Activated CD4-positive, alpha-beta T cell treated with anti-CD3 and anti-CD28 coated beads, Interleukin-10, Interleukin-2, amounts not matched to agents 100 ng/mL and 50 ng/mL, durations not matched to agents 16 hours and 8 hours (primary cell): ENCODE data around the gene CHD5.

ENCODE experiments used
- DNase-seq: peaks from one replicate; pipeline ENCODE4 v3.0.0-alpha.2; 2020

The CHD5 gene

DNA sequence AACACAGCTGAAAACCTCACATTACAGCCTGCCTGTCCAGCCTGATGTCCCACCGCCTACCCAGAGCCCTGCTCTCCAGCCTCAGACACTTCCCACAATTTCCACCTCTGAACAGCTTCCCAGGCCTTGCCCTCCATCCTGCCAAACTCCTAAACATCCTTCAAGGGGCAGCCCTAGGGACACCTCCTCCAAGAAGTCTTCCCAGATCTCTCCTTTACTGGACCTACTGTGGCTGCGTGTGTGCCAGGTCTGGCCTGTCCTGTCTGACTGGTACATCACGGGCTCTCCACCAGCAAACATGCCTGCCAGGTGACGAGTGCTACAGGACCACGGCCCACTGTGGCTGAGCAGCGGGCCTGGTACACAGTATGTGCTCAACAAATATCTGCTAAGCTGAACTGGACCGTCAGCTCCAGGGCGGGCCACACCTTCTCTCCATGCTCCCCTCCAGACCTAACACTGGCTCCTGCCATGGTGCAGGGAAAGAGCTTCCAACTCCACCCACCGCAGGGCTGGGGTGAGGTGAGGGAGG is 28.8 kb downstream of the CHD5 start:
- no peak for DNase-seq

DNA sequence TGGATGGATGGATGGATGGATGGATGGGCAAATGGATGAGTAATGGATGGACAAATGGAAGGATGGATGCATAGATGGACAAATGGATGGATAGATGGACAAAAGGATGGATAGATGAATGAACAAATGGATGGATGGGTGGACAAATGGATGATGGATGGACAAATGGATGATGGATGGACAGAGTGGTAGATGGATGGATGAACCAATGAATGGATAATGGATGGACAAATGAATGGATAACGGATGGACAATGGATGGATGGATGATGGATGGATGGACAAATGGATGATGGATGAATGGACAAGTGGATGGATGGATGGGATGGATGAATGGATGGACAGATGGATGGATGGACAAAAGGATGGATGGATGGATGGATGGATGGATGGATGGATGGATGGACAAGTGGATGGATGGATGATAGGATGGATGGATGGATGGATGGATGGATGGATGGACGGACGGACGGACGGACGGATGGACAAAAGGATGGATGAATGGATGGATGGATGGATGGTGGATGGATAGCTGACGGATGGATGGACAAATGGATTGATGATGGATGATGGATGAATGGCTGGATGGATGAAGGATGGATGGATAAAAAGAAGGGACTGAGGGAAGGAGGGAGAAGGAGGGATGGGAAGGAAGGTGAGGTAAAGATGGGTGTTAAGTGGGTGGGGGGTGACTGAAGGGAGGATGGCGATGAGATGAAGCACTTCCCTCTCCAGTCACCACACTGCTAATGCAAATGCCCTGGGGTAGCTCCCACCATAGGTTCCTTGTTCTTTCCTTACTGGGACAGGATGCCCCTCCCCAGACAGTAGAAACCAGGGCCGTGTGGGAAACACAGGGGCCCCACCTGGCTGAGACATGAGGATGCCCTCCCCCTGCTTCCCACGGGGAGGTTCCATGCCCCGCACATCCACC is 29.8 kb downstream of the CHD5 start:
- no peak for DNase-seq

GRCh38 chr1:6149597-6149996 is 30.5 kb downstream of the CHD5 start:
- DNase-seq = no peak

- peak; percentile 68 for DNase-seq
These were observed 31.5 kb downstream of the CHD5 start for GRCh38 chr1:6148497-6149241.

DNA sequence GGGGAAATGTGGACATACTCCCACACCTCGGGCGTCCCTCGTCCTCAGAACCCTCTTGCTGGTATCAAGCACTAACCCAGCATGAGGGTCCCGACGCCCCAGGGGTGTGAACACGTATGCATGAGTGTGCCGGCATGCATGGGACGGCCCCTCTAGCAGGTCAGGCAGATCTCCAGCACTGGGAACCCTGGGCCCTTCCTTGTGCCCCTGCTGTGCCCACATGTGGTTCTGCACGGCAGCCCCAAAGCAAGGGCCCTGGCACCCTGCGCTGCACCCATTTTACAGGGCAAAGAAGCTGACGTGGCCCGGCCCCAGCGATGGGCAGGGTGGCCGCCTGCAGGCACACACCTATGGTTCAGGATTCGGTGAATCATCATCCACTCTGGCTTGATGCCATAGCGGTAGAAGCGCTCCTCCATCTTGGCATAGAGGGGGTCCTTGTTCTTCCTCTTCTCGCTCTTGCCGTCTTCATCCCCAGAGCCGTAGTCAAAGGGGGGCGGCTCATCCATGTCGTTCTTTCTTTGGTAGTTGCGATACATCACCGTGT is 34.2 kb downstream of the CHD5 start:
- DNase-seq = no peak

GRCh38 chr1:6145396-6145750 is 34.7 kb downstream of the CHD5 start:
- DNase-seq = no peak

DNA sequence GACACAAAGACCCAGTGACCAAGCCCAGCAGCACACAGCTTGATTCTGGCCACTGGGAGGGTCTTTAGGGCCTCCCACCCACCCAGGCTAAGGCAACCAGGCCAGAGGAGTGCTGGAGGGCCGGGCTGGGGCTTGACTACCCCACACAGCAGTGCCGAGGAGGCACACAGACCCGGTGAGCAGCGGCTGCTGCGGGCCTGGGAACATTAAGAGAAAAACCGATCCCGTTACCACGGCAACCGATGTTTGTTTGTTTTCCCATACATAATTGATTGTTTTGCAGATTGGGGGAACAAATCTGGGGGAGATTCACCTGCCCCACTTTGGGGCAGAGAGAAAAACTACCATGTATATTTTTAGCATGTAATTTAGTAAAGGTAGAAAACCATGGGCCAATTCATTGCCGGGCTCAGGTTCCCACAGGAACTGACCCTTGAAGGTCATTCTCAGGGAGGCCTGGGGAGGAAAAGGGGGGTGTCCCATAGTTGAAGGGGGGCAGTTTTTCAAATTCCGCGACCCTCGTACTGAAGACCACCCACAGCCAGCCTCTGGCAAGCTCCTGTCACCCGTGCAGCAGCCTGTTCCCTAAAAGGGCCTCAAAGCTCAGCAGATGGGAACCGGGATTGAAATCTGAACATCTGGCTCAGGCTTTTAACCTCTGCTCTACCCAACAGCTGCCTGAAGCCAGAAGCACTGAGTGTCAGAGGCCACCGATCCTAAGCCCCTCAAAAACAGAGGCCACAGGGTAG is 35.3 kb downstream of the CHD5 start:
- DNase-seq = no peak

GRCh38 chr1:6144175-6144574 is 35.9 kb downstream of the CHD5 start:
- no peak for DNase-seq

- no peak for DNase-seq
These were observed 36.7 kb downstream of the CHD5 start for GRCh38 chr1:6143395-6143794.

GRCh38 chr1:6142734-6143133 is 37.4 kb downstream of the CHD5 start:
- DNase-seq = no peak

DNA sequence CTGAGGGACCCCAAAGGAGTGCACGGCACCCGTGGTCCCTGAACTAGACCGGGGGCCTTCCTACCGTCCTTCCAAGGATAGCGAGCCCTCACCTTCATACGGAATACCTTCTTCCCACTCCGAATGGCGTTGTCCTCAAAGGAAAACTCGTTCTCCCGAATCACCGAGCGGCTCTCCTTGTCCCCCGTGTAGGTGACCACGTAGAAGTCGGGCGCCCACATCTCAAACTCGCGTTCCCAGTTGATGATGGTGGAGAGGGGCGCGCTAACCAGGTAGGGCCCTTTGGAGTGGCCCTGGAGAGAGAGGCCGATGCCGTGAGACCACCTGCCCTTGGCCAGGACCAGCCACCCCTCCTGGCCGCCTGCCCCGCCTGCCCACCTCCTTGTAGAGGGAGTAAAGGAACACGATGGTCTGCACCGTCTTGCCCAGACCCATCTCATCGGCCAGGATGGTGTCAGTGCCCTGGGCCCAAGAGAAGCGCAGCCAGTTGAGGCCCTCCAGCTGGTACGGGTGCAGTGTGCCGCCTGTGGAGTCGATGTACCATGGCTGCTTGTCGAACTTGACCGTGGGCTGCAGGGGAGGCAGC is 38.0 kb downstream of the CHD5 start:
- no peak for DNase-seq

GRCh38 chr1:6141592-6141991 is 38.5 kb downstream of the CHD5 start:
- peak; percentile 40 for DNase-seq

- DNase-seq = no peak
These were observed 39.7 kb downstream of the CHD5 start for GRCh38 chr1:6140413-6140812.

DNA sequence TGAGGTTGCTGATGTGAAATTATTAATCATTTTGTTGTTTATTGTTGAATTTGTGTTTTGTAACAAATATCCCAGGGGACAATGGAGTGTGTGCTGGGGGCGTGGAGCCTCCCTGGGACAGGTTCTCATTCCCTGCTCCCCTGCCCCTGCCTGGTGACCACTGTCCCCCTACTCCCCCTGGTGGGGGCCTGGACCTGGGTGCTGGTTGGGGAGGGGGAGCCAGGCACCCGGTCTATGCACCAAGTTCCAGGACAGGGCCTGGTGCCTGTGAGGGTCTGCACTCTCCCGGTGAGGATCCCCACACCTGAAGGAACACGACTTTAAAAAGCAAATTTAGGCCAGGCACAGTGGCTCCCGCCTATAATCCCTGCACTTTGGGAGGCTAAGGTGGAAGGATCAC is 42.4 kb downstream of the CHD5 start:
- no peak for DNase-seq

DNA sequence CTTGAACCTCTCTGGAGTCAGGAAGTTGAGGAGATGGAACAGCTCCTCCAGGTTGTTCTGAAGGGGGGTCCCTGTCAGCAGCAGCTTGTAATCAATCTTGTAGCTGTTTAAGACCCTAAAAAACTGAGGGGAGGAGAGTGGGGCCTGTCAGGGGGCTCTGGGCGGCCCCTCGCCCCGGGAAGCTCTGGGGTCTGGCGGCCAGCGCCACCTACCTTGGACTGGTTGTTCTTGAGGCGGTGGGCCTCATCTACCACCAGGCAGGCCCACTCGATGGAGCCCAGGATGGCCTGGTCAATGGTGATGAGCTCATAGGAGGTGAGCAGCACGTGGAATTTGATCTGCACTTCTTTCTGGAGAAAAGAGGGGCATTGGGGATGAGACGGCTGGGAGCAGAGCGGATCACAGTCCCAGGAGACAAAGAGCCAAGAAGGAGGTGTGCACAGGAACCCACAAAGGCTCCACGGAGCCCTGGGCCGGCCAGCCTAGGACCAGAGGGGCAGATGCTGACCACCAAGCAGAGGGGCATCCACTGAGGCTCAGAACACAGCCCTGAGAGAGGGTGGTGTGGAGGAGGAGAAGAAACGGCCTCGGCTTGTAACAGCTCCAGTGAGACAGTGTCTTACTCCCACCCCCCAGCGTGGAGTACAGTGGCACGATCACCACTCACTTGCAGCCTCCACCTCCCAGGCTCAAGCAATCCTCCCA is 43.5 kb downstream of the CHD5 start:
- no peak for DNase-seq

DNA sequence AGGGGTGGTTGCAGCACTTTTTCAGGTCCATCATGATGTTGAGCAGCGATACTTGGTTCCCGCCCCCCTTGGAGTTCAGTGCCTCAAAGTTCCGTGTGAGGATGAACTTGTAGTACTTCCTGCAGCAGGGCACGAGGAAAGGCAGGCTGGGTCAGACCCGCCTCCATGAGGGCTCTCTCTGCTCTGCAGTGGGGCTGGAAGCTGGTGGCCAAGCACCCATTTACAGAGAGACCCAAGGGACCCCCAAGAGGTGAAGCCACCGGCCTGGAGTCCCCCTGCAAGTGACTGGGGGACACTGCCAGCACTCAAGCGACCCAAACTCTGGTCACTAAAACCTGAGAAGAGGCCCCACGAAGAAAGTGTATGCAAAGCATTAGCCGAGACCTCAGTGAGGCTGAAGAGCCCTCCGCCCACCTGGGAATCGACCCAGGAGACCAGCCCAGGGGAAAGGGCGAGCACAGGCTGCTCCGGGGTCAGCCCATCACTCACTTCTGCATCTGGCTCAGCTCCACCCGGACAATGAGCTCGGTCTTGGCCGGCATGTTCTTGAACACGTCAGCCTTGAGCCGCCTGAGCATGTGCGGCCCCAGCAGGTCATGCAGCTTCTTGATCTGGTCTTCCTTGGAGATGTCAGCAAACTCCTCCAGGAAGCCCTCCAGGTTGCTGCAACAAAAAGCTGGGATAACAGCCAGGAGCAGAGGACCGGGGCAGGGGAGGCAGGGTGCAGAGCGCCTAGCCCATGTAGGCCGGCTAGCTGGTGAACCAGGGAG is 45.2 kb downstream of the CHD5 start:
- DNase-seq = no peak

DNA sequence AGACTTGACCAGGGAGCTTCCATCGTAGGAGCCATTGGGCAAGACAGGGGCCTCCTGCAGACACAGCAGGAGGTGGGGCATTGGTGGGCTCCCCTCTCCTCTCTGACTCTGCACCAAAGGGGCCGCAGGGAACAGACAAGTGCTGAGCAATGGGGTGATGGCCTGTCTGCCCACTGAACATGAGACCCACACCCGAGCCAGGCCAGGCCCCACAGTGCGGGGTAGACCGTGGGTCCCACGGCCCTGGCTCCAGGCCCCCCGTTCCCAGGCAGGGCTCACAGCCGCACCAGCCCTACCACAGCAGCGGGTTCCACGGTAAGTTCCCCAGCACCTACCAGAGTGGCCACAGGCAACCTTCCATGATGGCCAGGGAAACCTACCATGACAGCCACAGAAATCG is 45.9 kb downstream of the CHD5 start:
- no peak for DNase-seq

GRCh38 chr1:6133146-6133895 is 46.8 kb downstream of the CHD5 start:
- DNase-seq = no peak

GRCh38 chr1:6131561-6131960 is 48.6 kb downstream of the CHD5 start:
- DNase-seq = no peak

- no peak for DNase-seq
These were observed 49.5 kb downstream of the CHD5 start for GRCh38 chr1:6130596-6130995.
